GM12891 (cell line): ENCODE results near the gene ZDHHC11.

Experiments used
- POLR2A ChIP-seq: IDR thresholded peaks from 2 replicates; pipeline ENCODE4 v1.6.1; 2011; ENCODE audit warnings: low read depth, low read length, control low read depth
- POLR2AphosphoS5 ChIP-seq: IDR thresholded peaks from 2 replicates; pipeline ENCODE4 v1.6.1; 2011; ENCODE audit warnings: low read depth, low read length, control low read depth
- POU2F2 ChIP-seq: IDR thresholded peaks from 2 replicates; pipeline ENCODE4 v1.6.1; 2011; ENCODE audit warnings: low read depth, mild to moderate bottlenecking, control low read depth, low read length, moderate library complexity
- SPI1 ChIP-seq: IDR thresholded peaks from 2 replicates; pipeline ENCODE4 v1.6.1; 2011; ENCODE audit warnings: low read depth, low read length, control low read depth
- TAF1 ChIP-seq: IDR thresholded peaks from 2 replicates; pipeline ENCODE4 v1.6.1; 2011; ENCODE audit warnings: low read depth, low read length, control low read depth

GRCh38 chr5:746258-746761, 104.5 kb downstream of the ZDHHC11 start:
- no peak for TF ChIP-seq POLR2A
- TF ChIP-seq TAF1 = no peak
- no peak for TF ChIP-seq POLR2AphosphoS5
- TF ChIP-seq SPI1 = no peak
- no peak for TF ChIP-seq POU2F2
